ENCODE data around the gene PFDN2.

Gene PFDN2

GRCh38 chr1:161099090-161099802 lies 18.6 kb downstream of the PFDN2 start:
- no peak for DNase-seq (ENCODE audit: low read depth)

GRCh38 chr1:161098210-161099068 lies 19.4 kb downstream of the PFDN2 start, which contains the start of gene KLHDC9:
Gene KLHDC9 (plus strand): TSS chr1:161098361. CDS start chr1:161098536, 175 bp downstream.
- peak; percentile 60 for DNase-seq (ENCODE audit: low read depth)

- peak; percentile 73 for DNase-seq (ENCODE audit: low read depth)
Measured at GRCh38 chr1:161096530-161096929, 21.3 kb downstream of the PFDN2 start.

GRCh38 chr1:161096015-161096414 lies 21.8 kb downstream of the PFDN2 start:
- no peak for DNase-seq (ENCODE audit: low read depth)

- no peak for DNase-seq (ENCODE audit: low read depth)
Measured at GRCh38 chr1:161095230-161095629, 22.6 kb downstream of the PFDN2 start.

GRCh38 chr1:161094481-161094880 lies 23.4 kb downstream of the PFDN2 start:
- no peak for DNase-seq (ENCODE audit: low read depth)

GRCh38 chr1:161092621-161093028 lies 25.2 kb downstream of the PFDN2 start:
- peak; percentile 63 for DNase-seq (ENCODE audit: low read depth)

GRCh38 chr1:161091796-161092507 lies 25.9 kb downstream of the PFDN2 start:
- DNase-seq (ENCODE audit: low read depth) = peak; percentile 64

GRCh38 chr1:161091093-161091492 lies 26.7 kb downstream of the PFDN2 start:
- no peak for DNase-seq (ENCODE audit: low read depth)

GRCh38 chr1:161090617-161091016 lies 27.2 kb downstream of the PFDN2 start:
- DNase-seq (ENCODE audit: low read depth) = no peak

- DNase-seq (ENCODE audit: low read depth) = no peak
Measured at GRCh38 chr1:161089938-161090337, 27.9 kb downstream of the PFDN2 start.

- DNase-seq (ENCODE audit: low read depth) = no peak
Measured at GRCh38 chr1:161089251-161089924, 28.4 kb downstream of the PFDN2 start, which contains the start of gene NECTIN4. Gene NECTIN4 (minus strand): TSS chr1:161089558. CDS start chr1:161089296, 262 bp downstream.

GRCh38 chr1:161088587-161089110 lies 29.2 kb downstream of the PFDN2 start:
- peak; percentile 62 for DNase-seq (ENCODE audit: low read depth)

- no peak for DNase-seq (ENCODE audit: low read depth)
Measured at GRCh38 chr1:161086457-161086856, 31.4 kb downstream of the PFDN2 start.

- DNase-seq (ENCODE audit: low read depth) = peak; percentile 58
Measured at GRCh38 chr1:161085165-161085564, 32.7 kb downstream of the PFDN2 start.

- peak; percentile 17 for DNase-seq (ENCODE audit: low read depth)
Measured at GRCh38 chr1:161084597-161084988, 33.2 kb downstream of the PFDN2 start.

- DNase-seq (ENCODE audit: low read depth) = peak; percentile 66
Measured at GRCh38 chr1:161083748-161084596, 33.9 kb downstream of the PFDN2 start.

GRCh38 chr1:161082996-161083747 lies 34.7 kb downstream of the PFDN2 start:
- peak; percentile 99 for DNase-seq (ENCODE audit: low read depth)

- DNase-seq (ENCODE audit: low read depth) = no peak
Measured at GRCh38 chr1:161082483-161082882, 35.4 kb downstream of the PFDN2 start.

GRCh38 chr1:161081519-161081918 lies 36.3 kb downstream of the PFDN2 start:
- no peak for DNase-seq (ENCODE audit: low read depth)
